Right ventricle myocardium superior (tissue), 1 donor: ENCODE results near the gene ARHGAP24. TPM values are rescaled to one million over a fixed set of nuclear protein-coding genes. Genes with fewer than 3 reads are reported as not detected.

Source experiments
- ATAC-seq: fragments of 200-7000 bp; cut with Tn5 transposase; one replicate; pipeline ENCODE4 v1.9.1; 2020; ENCODE audit warnings: mild to moderate bottlenecking; ENCODE audit not compliant: poor library complexity
- DNase-seq: peaks from one replicate; pipeline ENCODE4 v3.0.0-alpha.2; 2020
- intact Hi-C: fragments of 100-400 bp; cut with DNase I; formaldehyde crosslinking; loops from one replicate; pipeline ENCODE4 v1.11.2; 2022
- total RNA-seq: library from RNA; stranded (reverse); fragmentation: NEBNext Ultra II Directional; extraction: Animal tissue kit (Norgen Biotek cat#: 25700); gene quantifications from one replicate; pipeline ENCODE4 v1.2.1, GENCODE V29; 2021
- donor health status: DM: no; HTN: yes; CAD: no; lungs with severe emphysema.

The ARHGAP24 gene
- total RNA-seq, 1 donor from 2014 or later: 11.1 TPM

- peak; percentile 59 for DNase-seq
- intact Hi-C loops: loop anchor here (10.0 kb wide), 1 partner anchor 367 kb away; no protein-coding TSS in a partner anchor
- ATAC-seq: peak; percentile 45
These were observed 267.1 kb downstream of the ARHGAP24 start for GRCh38 chr4:85741921-85742591.

DNA sequence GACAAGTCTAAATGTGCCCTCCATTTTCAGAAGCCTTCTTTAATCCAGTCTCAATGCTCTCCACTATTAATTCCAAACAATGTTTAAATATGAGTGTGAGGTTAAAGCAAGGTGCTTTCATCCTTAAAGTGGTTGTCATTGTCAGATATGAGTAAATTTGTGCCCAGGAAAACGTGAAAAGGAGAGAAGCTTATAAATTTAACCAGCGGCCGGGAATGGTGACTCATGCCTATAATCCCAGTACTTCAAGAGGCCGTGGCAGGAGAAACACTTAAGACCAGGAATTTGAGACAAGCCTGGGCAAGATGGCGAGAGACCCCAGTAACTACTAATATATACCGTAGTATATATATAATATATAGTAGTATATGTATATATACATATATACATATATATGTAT lies 270.0 kb downstream of the ARHGAP24 start:
- intact Hi-C loops: loop anchor here (10.0 kb wide), 1 partner anchor 370 kb away; no protein-coding TSS in a partner anchor
- no peak for DNase-seq
- no peak for ATAC-seq

- ATAC-seq: no peak
- DNase-seq: no peak
- intact Hi-C loops: loop anchor here (10.0 kb wide), 1 partner anchor 371 kb away; no protein-coding TSS in a partner anchor
These were observed 271.0 kb downstream of the ARHGAP24 start for GRCh38 chr4:85745939-85746338.

DNA sequence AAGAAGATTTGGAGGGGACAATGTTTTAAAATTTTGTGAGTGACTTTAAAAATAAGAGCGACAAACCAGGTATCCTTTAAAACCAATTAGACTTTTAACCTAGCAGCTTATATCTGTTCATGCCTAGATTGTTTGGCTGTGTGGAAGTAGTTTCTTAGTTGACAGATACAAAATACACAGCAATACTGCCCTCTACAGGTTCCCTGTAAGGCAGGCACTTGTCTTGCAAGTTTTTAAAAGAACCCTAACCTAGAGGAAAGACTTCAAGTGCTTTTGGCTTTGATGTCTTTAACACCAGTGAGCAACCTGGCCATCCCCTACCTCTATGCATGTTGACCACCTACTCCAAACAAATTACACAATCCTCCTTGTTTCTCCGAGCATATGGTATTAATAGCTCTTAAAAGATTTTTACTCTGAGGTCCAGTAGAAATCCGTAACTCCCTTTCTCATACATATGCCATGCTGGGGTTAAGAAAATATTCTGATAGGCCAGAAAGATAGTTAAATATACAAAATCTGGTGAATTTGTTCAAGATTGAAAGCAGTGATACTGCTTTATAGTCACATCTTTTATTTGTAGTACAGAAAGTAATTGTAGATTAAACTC lies 273.0 kb downstream of the ARHGAP24 start:
- intact Hi-C loops: loop anchor here (10.0 kb wide), 1 partner anchor 373 kb away; no protein-coding TSS in a partner anchor
- ATAC-seq (peak; percentile 89), DNase-seq (no peak)

DNA sequence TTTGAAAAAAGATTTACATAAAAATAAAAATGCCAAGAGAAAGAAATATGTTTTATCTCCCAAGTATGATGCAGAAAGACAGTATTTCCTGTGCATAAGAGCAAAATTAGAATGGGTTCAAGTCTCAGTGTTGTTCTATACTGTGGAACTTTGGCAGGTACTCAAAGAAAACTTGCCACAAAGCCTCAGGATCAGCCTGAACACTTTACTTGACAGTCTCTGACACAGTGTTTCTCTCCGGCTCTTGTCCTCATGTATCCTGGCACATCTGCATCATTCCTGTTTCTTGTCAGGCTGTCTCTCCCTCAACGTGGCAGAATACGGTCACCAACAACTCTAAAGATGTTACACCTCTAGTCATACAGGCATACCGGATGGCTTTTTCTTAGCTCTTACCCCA lies 273.7 kb downstream of the ARHGAP24 start:
- DNase-seq (no peak), ATAC-seq (peak; percentile 78)
- intact Hi-C loops: loop anchor here (10.0 kb wide), 1 partner anchor 374 kb away; no protein-coding TSS in a partner anchor

DNA sequence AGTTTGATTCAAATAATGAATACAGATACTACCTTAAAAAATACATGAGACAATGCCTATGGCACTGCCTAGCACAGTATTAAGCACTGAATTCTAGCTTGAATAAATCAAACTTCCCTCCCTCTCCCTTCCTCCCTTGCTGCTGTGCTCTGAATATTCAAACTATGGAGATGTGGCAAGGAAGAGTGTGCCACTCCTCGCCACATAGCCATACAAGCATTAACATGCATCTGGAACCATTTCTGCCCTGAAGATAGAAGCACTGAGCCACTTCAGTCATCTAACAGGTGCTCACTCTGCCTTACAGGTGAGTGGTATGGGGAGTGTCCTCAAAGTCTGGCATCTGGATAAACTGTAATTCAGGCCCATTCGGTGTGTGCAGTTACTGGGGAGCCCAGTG lies 276.9 kb downstream of the ARHGAP24 start:
- intact Hi-C loops: loop anchor here (5.0 to 10.0 kb wide), 2 partner anchors 293 to 605 kb away; no protein-coding TSS in a partner anchor
- no peak for DNase-seq
- no peak for ATAC-seq

GRCh38 chr4:85755285-85755684 lies 280.3 kb downstream of the ARHGAP24 start:
- ATAC-seq (no peak), DNase-seq (no peak)
- intact Hi-C loops: loop anchor here (10.0 kb wide), 1 partner anchor 290 kb away; no protein-coding TSS in a partner anchor

GRCh38 chr4:85756938-85757337 lies 282.0 kb downstream of the ARHGAP24 start:
- ATAC-seq (peak; percentile 73), DNase-seq (no peak)
- intact Hi-C loops: loop anchor here (10.0 kb wide), 1 partner anchor 288 kb away; no protein-coding TSS in a partner anchor

DNA sequence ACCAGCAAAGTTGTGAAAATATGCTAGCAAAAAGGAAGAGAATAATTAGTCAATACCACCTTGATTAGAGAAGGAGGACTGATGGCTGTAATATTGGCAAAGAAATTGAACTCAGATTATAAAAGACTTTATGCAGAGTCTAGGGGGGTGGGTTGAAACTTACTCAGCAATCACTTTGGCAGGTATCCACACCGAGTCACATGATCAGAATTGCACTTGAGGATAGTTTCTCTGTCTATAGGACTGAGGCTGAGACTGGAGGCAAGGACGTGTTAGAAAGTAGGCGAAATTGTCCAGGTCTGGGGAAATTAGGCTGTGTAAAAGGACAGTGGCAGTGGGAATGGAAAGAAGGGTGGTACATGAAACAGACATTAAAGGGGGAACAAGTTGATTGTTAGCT lies 284.4 kb downstream of the ARHGAP24 start:
- DNase-seq (no peak), ATAC-seq (no peak)
- intact Hi-C loops: loop anchor here (10.0 kb wide), 1 partner anchor 285 kb away; no protein-coding TSS in a partner anchor

GRCh38 chr4:85760511-85760910 lies 285.6 kb downstream of the ARHGAP24 start:
- intact Hi-C loops: no loop called here
- DNase-seq (peak; percentile 50), ATAC-seq (no peak)

GRCh38 chr4:85761803-85762528 lies 287.0 kb downstream of the ARHGAP24 start:
- DNase-seq: peak; percentile 63
- peak; percentile 68 for ATAC-seq
- intact Hi-C loops: no loop called here

- intact Hi-C loops: no loop called here
- ATAC-seq: peak; percentile 57
- DNase-seq: no peak
These were observed 287.6 kb downstream of the ARHGAP24 start for GRCh38 chr4:85762529-85762871.

DNA sequence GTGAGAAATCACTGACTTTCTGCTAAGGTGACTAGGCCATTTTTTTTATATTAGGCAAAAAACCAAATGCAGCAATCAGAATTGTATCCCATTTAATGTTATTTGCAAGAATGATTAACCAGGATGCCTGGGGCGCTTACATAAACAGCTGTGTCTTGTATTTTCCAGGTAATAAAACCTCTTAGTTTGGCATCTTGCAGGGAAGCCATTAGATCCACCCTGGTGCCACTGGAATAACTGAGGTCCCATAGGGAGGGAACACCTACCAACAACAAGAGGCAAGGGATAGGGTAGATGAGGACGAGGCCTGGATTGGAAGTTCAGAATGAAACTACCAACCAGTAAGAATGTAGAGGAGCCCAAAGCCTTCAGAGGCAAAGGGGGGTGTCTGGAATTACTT lies 288.3 kb downstream of the ARHGAP24 start:
- DNase-seq (no peak), ATAC-seq (no peak)
- intact Hi-C loops: no loop called here

DNA sequence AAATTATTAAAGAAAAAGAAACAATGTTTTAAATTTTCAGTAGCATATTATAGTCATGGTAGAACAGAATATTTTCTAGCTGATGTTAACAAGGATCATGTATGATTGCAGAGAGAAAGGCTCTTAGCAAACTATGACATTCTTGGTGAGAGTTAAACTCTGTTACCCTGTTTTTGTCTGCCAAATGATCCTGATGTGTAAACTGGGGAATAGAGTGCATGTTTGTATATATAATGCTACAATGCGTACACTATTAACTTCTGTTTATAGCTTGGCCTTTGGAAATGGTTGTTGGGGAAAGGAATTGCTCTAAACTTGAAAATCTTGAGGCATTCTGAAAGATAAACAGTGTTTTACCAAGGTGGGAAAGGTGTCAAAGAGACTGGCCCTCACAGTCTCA lies 292.7 kb downstream of the ARHGAP24 start:
- no peak for DNase-seq
- ATAC-seq: no peak
- intact Hi-C loops: no loop called here

GRCh38 chr4:85769009-85769408 lies 294.1 kb downstream of the ARHGAP24 start:
- ATAC-seq (no peak), DNase-seq (no peak)
- intact Hi-C loops: no loop called here

DNA sequence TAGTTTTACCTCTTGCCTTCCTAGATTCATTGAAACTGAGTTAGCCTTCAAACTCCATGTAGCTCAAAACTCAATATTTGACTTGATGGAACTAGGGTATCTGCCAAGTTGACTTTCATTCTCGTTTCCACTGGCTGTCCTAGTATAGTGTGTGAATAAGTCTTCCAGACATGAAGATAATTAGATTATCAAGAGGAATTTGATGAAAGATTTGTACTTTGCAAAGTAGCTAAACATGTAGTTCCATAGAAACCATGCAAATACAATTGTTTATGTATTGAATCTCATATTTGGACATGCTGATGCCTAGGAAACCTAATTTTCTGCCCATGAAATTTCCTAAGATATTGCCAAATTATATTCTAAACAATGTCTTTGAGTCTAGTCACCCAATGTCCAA lies 297.5 kb downstream of the ARHGAP24 start:
- no peak for DNase-seq
- intact Hi-C loops: no loop called here
- no peak for ATAC-seq

DNA sequence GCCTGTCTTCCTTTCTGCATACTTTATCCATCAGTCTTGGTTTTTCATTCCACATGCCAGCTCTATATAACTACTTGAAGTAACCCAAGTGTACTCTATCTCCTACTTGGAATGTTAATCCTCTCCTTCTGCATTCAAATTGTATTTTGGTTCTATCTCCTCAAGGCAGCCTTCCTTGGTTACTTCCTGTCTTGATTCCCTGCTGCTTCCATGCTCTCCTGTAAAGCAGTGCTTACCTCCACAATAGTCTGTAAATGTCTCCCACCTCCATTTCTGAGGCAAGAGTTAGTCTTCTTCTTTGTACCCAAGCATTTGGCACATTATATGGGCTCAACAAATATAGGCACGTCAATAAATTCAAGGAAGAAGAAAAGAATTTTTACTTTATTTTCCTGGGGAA lies 298.4 kb downstream of the ARHGAP24 start:
- ATAC-seq: no peak
- intact Hi-C loops: no loop called here
- DNase-seq: no peak

- intact Hi-C loops: no loop called here
- DNase-seq (no peak), ATAC-seq (no peak)
These were observed 299.1 kb downstream of the ARHGAP24 start for GRCh38 chr4:85774000-85774399.

DNA sequence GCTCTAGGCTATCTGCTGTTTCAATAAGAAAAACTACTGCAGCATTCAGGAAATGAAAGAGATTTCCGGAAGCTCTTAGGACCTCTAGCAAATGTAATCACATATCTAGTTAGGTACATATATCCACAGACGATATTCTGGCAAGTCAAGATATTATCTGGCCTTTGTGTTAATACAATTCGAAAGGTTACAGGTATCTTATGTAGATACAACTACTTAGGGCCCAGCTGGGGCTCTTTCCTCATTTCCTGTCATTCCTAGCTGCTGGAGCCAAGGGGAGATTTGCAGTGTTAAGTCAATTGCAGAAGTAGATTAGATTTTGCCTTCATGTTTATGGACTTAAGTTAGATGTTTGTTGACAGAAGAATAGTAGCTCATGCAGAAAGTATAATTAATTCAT lies 299.5 kb downstream of the ARHGAP24 start:
- ATAC-seq: no peak
- intact Hi-C loops: no loop called here
- DNase-seq: no peak
